Breast epithelium (tissue), 4 donors: ENCODE measurements around the gene TENM4. TPM values are rescaled to one million over a fixed set of nuclear protein-coding genes. Genes with fewer than 3 reads are reported as not detected.

Experiments
- DNase-seq, 2 donors: peaks; one replicate each; pipeline ENCODE4 v3.0.0-alpha.2; 2019; ENCODE audit warnings: low spot score in 2 of 2
- H3K27ac ChIP-seq, 2 donors: fragments of 200-600 bp; sonication (generic) in 1 of 2; one replicate each; pipeline ENCODE4 v1.5.1; 2016 to 2019; ENCODE audit warnings: mild to moderate bottlenecking in 1 of 2
- H3K27me3 ChIP-seq, 2 donors: fragments of 200-600 bp; sonication (generic) in 1 of 2; one replicate each; pipeline versions ENCODE4 v1.5.1 to v1.6.0; 2017 to 2019; ENCODE audit warnings: control low read depth in 1 of 2, mild to moderate bottlenecking in 1 of 2
- H3K36me3 ChIP-seq: fragments of 200-600 bp; one replicate; pipeline ENCODE4 v1.5.1; 2019
- H3K4me1 ChIP-seq, 2 donors: fragments of 200-600 bp; sonication (generic); one replicate each; pipeline ENCODE4 v1.5.1; 2016 to 2019; ENCODE audit warnings: control low read depth in 1 of 2
- H3K4me3 ChIP-seq, 3 donors: fragments of 200-600 bp; sonication (generic); 1 replicate in 2 of 3; 2 replicates in 1 of 3; pipeline ENCODE4 v1.5.1; 2016 to 2019; ENCODE audit warnings: mild to moderate bottlenecking in 3 of 3, moderate library complexity in 2 of 3
- H3K9me3 ChIP-seq, 2 donors: fragments of 200-600 bp; sonication (generic) in 1 of 2; one replicate each; pipeline ENCODE4 v1.5.1; 2016 to 2019; ENCODE audit warnings: control low read depth in 1 of 2
- POLR2A ChIP-seq: fragments of 450-650 bp; IDR thresholded peaks from one replicate; pipeline ENCODE4 v1.6.1; 2016; ENCODE audit warnings: antibody characterized with exemption, mild to moderate bottlenecking, moderate library complexity
- POLR2AphosphoS5 ChIP-seq, 3 donors: sonication (generic); formaldehyde crosslinking; IDR thresholded peaks; one replicate each; pipeline ENCODE4 v1.6.1; 2017; ENCODE audit warnings: antibody characterized with exemption in 3 of 3
- intact Hi-C: fragments of 100-400 bp; cut with DNase I; formaldehyde crosslinking; loops from one replicate; pipeline ENCODE4 v1.15.1; 2023; ENCODE audit warnings: low total_unique reads
- total RNA-seq, 3 donors: library from RNA; depleted of rRNA; stranded (reverse); fragments of >200 nt; gene quantifications; one replicate each; pipeline ENCODE4 v1.1.0, GENCODE V29; 2016
- TF ChIP-seq, protein P1 (sequence below), 3 donors: fragments of 450-650 bp; IDR thresholded peaks; one replicate each; pipeline ENCODE4 v1.5.1; 2016 to 2017; ENCODE audit warnings: antibody characterized with exemption in 3 of 3, mild to moderate bottlenecking in 3 of 3, moderate library complexity in 3 of 3

Gene TENM4
- total RNA-seq, 3 donors from 2014 or later, result 0.29 to 7.9 (median 4.8) TPM

DNA sequence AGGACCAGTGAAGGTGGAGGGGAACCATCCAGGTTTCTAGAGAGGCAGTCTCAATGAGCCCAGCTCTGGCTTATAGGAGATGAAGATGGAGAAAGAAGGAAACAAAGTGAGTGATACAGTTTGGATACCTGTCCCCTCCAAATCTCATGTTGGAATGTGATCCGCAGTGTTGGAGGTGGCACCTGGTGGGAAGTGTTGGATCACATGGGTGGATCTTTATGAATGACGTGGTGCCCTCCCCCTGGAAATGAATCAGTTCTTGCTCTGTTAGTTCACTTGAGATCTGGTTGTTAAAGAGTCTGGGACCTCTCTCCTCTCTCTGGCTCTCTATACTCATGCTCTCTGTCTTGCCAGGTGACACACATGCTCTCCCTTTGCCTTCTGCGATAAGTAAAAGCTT lies 473.0 kb downstream of the TENM4 start:
- Histone ChIP-seq H3K36me3 (no peaks in the 10 kb centered on the region), H3K9me3 (no peaks in the 10 kb centered on the region), H3K27ac (no peak overlapping the region), H3K4me3 (no peak overlapping the region), H3K27me3 (no peaks in the 10 kb centered on the region), H3K4me1 (no peaks in the 10 kb centered on the region)
- intact Hi-C loops, result no loop called here
- TF ChIP-seq, protein P1, sequence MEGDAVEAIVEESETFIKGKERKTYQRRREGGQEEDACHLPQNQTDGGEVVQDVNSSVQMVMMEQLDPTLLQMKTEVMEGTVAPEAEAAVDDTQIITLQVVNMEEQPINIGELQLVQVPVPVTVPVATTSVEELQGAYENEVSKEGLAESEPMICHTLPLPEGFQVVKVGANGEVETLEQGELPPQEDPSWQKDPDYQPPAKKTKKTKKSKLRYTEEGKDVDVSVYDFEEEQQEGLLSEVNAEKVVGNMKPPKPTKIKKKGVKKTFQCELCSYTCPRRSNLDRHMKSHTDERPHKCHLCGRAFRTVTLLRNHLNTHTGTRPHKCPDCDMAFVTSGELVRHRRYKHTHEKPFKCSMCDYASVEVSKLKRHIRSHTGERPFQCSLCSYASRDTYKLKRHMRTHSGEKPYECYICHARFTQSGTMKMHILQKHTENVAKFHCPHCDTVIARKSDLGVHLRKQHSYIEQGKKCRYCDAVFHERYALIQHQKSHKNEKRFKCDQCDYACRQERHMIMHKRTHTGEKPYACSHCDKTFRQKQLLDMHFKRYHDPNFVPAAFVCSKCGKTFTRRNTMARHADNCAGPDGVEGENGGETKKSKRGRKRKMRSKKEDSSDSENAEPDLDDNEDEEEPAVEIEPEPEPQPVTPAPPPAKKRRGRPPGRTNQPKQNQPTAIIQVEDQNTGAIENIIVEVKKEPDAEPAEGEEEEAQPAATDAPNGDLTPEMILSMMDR (IDR thresholded peaks at IDR 0.05), result no peak
- TF ChIP-seq POLR2AphosphoS5 (IDR thresholded peaks at IDR 0.05), result no peak
- no peak for TF ChIP-seq POLR2A
- DNase-seq, result no peak

DNA sequence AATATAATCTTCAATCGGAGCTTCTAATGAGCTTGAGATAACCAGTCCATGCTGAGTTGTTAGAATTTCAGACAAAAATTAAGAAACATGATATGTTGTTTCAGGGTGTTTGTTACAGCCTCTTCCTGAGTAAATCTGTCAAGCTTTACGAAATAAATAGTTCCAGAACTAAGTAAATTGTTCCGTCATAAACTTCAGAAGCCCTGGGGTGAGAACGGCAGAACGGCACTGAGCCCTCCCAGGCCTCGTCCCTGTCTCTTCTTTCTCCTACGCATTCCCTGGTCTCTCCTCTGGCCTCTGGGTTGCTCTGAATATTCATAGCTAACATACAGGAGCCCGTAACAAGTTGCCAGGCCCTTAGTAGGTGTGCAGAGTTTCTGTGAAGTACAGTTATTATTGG lies 475.4 kb downstream of the TENM4 start:
- intact Hi-C loops, result no loop called here
- Histone ChIP-seq H3K9me3 (no peaks in the 10 kb centered on the region), H3K27ac (no peak overlapping the region), H3K27me3 (no peaks in the 10 kb centered on the region), H3K4me1 (no peaks in the 10 kb centered on the region), H3K36me3 (no peaks in the 10 kb centered on the region), H3K4me3 (no peak overlapping the region)
- DNase-seq, result no peak
- TF ChIP-seq POLR2AphosphoS5 (IDR thresholded peaks at IDR 0.05) (no peak), POLR2A (no peak)
- TF ChIP-seq, protein P1 (IDR thresholded peaks at IDR 0.05), result no peak

DNA sequence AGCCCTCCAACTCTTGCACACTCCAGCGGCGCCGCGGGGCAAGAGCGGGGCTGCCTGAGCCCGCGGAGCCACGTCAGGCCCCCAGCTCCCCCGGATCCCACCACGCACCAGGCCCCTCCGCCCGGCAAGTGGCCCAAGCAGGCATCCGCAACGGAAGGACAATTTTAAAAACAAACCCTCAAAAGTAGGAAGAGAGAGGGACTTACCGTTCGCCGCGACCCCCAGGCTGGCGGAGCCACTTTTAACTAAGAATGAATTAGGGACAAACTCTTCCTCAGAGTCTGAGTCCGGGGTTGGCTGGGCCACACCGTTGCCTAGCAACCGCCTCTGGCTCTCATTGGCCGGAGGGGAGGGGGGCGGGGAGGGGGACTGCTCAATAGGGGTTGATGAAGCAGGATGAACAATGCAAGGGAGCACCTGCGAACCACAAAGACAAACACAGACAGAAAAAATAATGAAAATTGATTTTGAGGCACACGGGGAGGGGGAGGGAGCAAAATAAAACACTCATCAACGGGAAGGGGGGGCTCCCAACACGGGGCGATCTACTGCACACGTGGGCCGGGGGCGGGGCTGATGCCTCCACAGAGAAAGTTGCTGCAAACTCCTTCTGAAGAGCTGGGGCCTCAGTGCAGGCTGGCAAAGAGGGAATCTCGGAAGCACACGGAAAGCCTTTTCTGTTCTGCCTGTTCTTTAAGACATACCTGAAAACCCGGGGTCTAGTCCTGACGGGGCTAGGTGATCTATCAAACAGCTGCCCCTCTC lies 478.7 kb downstream of the TENM4 start:
- no peak for TF ChIP-seq POLR2AphosphoS5 (IDR thresholded peaks at IDR 0.05)
- H3K27me3 ChIP-seq, result no peaks in the 10 kb centered on the region
- intact Hi-C loops, result no loop called here
- H3K9me3 ChIP-seq, result no peaks in the 10 kb centered on the region
- H3K36me3 ChIP-seq, result no peaks in the 10 kb centered on the region
- H3K4me3 ChIP-seq, result peak overlapping the region in 2 of 3 donors; percentile 17 to 25
- DNase-seq, result no peak
- H3K27ac ChIP-seq, result no peak overlapping the region
- H3K4me1 ChIP-seq, result no peaks in the 10 kb centered on the region

- Histone ChIP-seq H3K36me3 (no peaks in the 10 kb centered on the region), H3K9me3 (no peaks in the 10 kb centered on the region), H3K4me1 (no peaks in the 10 kb centered on the region), H3K27ac (no peak overlapping the region), H3K27me3 (no peaks in the 10 kb centered on the region), H3K4me3 (no peak overlapping the region)
- DNase-seq, result no peak
- TF ChIP-seq, protein P1 (IDR thresholded peaks at IDR 0.05), result peak in 1 of 3 donors; percentile 17
- no peak for TF ChIP-seq POLR2A
- intact Hi-C loops, result no loop called here
Observed at GRCh38 chr11:78961247-78961646, 479.6 kb downstream of the TENM4 start.

DNA sequence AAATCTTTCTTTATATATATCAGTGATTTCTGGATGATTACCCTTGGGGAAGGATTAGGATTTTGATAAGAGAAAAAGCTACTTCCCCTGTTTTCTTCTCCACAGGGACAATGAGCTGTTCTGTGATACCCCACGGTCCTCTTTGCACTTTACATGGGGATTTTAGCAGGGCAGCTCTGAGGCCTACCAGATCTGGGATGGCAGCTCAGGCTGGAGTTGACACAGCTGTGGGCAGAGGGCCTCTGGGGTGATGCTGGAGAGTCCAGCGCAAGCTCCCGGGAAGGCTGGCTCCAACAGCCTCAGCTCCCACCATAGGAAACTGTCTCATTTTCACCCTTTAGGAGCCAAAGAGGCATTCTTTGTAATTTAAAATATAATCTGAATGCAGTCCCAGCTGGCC lies 482.4 kb downstream of the TENM4 start:
- Histone ChIP-seq H3K27me3 (no peaks in the 10 kb centered on the region), H3K4me3 (no peak overlapping the region), H3K27ac (no peak overlapping the region), H3K9me3 (no peaks in the 10 kb centered on the region), H3K4me1 (no peaks in the 10 kb centered on the region), H3K36me3 (no peaks in the 10 kb centered on the region)
- TF ChIP-seq, protein P1 (IDR thresholded peaks at IDR 0.05), result no peak
- TF ChIP-seq POLR2AphosphoS5 (IDR thresholded peaks at IDR 0.05) (no peak), POLR2A (no peak)
- intact Hi-C loops, result loop anchor here (10.0 kb wide), 1 partner anchor 314 kb away; no protein-coding TSS in a partner anchor
- DNase-seq, result no peak
